Breast epithelium (tissue), 4 donors: Measurements from ENCODE around the gene TUBB2B. TPM values are rescaled to one million over a fixed set of nuclear protein-coding genes. Genes with fewer than 3 reads are reported as not detected.
"Not testable (repeated sequence)": the region's sequence is repeated elsewhere in the genome, so short reads cannot be mapped to it uniquely, and the experiment has no call there.

Experiments used
- DNase-seq, 2 donors: peaks; one replicate each; pipeline ENCODE4 v3.0.0-alpha.2; 2019; ENCODE audit warnings: low spot score in 2 of 2
- H3K27ac ChIP-seq, 2 donors: fragments of 200-600 bp; sonication (generic) in 1 of 2; one replicate each; pipeline ENCODE4 v1.5.1; 2016 to 2019; ENCODE audit warnings: mild to moderate bottlenecking in 1 of 2
- H3K27me3 ChIP-seq, 2 donors: fragments of 200-600 bp; sonication (generic) in 1 of 2; one replicate each; pipeline versions ENCODE4 v1.5.1 to v1.6.0; 2017 to 2019; ENCODE audit warnings: control low read depth in 1 of 2, mild to moderate bottlenecking in 1 of 2
- H3K36me3 ChIP-seq: fragments of 200-600 bp; one replicate; pipeline ENCODE4 v1.5.1; 2019
- H3K4me1 ChIP-seq, 2 donors: fragments of 200-600 bp; sonication (generic); one replicate each; pipeline ENCODE4 v1.5.1; 2016 to 2019; ENCODE audit warnings: control low read depth in 1 of 2
- H3K4me3 ChIP-seq, 3 donors: fragments of 200-600 bp; sonication (generic); 1 replicate in 2 of 3; 2 replicates in 1 of 3; pipeline ENCODE4 v1.5.1; 2016 to 2019; ENCODE audit warnings: mild to moderate bottlenecking in 3 of 3, moderate library complexity in 2 of 3
- H3K9me3 ChIP-seq, 2 donors: fragments of 200-600 bp; sonication (generic) in 1 of 2; one replicate each; pipeline ENCODE4 v1.5.1; 2016 to 2019; ENCODE audit warnings: control low read depth in 1 of 2
- POLR2A ChIP-seq: fragments of 450-650 bp; IDR thresholded peaks from one replicate; pipeline ENCODE4 v1.6.1; 2016; ENCODE audit warnings: antibody characterized with exemption, mild to moderate bottlenecking, moderate library complexity
- POLR2AphosphoS5 ChIP-seq, 3 donors: sonication (generic); formaldehyde crosslinking; IDR thresholded peaks; one replicate each; pipeline ENCODE4 v1.6.1; 2017; ENCODE audit warnings: antibody characterized with exemption in 3 of 3
- intact Hi-C: fragments of 100-400 bp; cut with DNase I; formaldehyde crosslinking; loops from one replicate; pipeline ENCODE4 v1.15.1; 2023; ENCODE audit warnings: low total_unique reads
- total RNA-seq, 3 donors: library from RNA; depleted of rRNA; stranded (reverse); fragments of >200 nt; gene quantifications; one replicate each; pipeline ENCODE4 v1.1.0, GENCODE V29; 2016
- TF ChIP-seq, protein P1 (sequence below), 3 donors: fragments of 450-650 bp; IDR thresholded peaks; one replicate each; pipeline ENCODE4 v1.5.1; 2016 to 2017; ENCODE audit warnings: antibody characterized with exemption in 3 of 3, mild to moderate bottlenecking in 3 of 3, moderate library complexity in 3 of 3

Gene TUBB2B
- total RNA-seq, 3 donors from 2014 or later = 4.2 to 7.5 (median 7.3) TPM

DNA sequence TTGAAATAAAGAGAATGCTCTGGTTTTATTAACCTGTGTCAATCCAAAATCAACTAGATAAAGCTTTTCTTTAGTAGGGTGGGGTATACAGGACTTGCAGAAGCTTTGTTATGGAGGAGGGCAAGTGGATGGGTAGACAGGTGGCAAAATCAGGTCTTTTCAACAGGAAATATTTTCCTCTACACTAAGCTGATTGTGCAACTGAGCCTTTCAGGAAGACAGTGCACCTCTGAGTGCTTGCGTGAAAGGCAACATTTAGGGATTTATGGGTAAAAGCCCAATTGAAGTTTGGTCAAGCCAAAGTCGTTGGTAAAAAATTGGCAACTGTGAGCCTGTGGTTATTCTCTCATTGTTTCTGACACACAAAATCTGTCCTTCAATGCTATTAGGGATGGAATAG is 46.3 kb downstream of the TUBB2B start:
- no peak for DNase-seq
- H3K9me3 ChIP-seq = no peaks in the 10 kb centered on the region
- intact Hi-C loops = no loop called here
- no peaks in the 10 kb centered on the region for H3K36me3 ChIP-seq
- H3K4me3 ChIP-seq = no peak overlapping the region
- no peak overlapping the region for H3K27ac ChIP-seq
- H3K4me1 ChIP-seq = no peaks in the 10 kb centered on the region
- TF ChIP-seq POLR2A = no peak
- TF ChIP-seq, protein P1, sequence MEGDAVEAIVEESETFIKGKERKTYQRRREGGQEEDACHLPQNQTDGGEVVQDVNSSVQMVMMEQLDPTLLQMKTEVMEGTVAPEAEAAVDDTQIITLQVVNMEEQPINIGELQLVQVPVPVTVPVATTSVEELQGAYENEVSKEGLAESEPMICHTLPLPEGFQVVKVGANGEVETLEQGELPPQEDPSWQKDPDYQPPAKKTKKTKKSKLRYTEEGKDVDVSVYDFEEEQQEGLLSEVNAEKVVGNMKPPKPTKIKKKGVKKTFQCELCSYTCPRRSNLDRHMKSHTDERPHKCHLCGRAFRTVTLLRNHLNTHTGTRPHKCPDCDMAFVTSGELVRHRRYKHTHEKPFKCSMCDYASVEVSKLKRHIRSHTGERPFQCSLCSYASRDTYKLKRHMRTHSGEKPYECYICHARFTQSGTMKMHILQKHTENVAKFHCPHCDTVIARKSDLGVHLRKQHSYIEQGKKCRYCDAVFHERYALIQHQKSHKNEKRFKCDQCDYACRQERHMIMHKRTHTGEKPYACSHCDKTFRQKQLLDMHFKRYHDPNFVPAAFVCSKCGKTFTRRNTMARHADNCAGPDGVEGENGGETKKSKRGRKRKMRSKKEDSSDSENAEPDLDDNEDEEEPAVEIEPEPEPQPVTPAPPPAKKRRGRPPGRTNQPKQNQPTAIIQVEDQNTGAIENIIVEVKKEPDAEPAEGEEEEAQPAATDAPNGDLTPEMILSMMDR (IDR thresholded peaks at IDR 0.05) = no peak
- no peak for TF ChIP-seq POLR2AphosphoS5 (IDR thresholded peaks at IDR 0.05)
- no peaks in the 10 kb centered on the region for H3K27me3 ChIP-seq

GRCh38 chr6:3179945-3180344 is 47.5 kb downstream of the TUBB2B start:
- H3K4me3 ChIP-seq = peak overlapping the region in 1 of 3 donors; percentile 18
- not testable (repeated sequence) for H3K27ac ChIP-seq, H3K36me3 ChIP-seq

GRCh38 chr6:3178666-3179065 is 48.8 kb downstream of the TUBB2B start:
- H3K36me3 ChIP-seq, H3K9me3 ChIP-seq, H3K4me1 ChIP-seq, H3K4me3 ChIP-seq, H3K27me3 ChIP-seq, intact Hi-C loops, DNase-seq, H3K27ac ChIP-seq: not testable (repeated sequence)

More at GRCh38 chr6:3179945-3180344, 47.5 kb downstream of the TUBB2B start:
- H3K27me3 ChIP-seq, intact Hi-C loops, H3K9me3 ChIP-seq, H3K4me1 ChIP-seq, DNase-seq: not testable (repeated sequence)

- no peaks in the 10 kb centered on the region for H3K27me3 ChIP-seq
- no peak overlapping the region for H3K27ac ChIP-seq
- H3K9me3 ChIP-seq = no peaks in the 10 kb centered on the region
- no peak overlapping the region for H3K4me3 ChIP-seq
- intact Hi-C loops = no loop called here
- TF ChIP-seq, protein P1 (IDR thresholded peaks at IDR 0.05) = no peak
- TF ChIP-seq POLR2A (no peak), POLR2AphosphoS5 (IDR thresholded peaks at IDR 0.05) (no peak)
- no peaks in the 10 kb centered on the region for H3K4me1 ChIP-seq
- DNase-seq = no peak
- H3K36me3 ChIP-seq = no peaks in the 10 kb centered on the region
These were observed 50.7 kb downstream of the TUBB2B start for GRCh38 chr6:3176562-3177355.

DNA sequence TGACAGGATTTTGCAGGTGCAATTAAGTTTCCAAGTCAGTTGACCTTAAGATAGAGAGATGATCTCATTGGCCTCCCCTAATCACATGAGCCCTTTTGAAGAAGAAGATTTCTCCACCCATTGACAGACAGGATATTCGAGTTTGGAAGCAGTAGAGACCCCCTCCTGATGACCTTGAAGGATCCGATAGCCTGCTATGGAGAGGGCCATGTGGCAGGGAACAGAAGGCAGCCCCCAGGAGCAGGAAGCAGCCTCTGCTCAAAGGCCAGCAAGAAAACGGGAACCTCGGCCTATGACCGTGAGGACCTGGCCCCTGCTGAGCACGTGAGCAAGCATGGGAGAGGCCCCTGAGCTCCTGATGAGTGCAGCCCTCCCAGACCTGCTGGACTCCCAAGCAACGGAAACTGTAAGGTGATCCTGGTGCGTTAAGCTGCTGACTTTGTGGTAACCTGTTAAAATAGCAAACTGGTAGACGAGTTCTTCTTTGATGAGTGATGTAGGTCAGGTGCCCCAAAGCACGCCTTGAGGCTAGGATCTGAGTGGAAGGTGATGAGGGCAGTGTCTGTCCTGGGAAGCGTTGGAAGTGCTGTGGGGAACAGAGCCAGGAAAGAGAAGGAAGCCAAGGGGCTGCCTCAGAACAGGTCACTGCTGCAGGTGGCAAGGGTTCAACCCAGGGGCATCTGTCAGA is 51.6 kb downstream of the TUBB2B start:
- no peaks in the 10 kb centered on the region for H3K27me3 ChIP-seq
- TF ChIP-seq POLR2A (no peak), POLR2AphosphoS5 (IDR thresholded peaks at IDR 0.05) (no peak)
- TF ChIP-seq, protein P1 (IDR thresholded peaks at IDR 0.05) = no peak
- H3K4me3 ChIP-seq = no peak overlapping the region
- no peaks in the 10 kb centered on the region for H3K9me3 ChIP-seq
- intact Hi-C loops = no loop called here
- no peak overlapping the region for H3K27ac ChIP-seq
- H3K36me3 ChIP-seq = no peaks in the 10 kb centered on the region
- no peak for DNase-seq
- no peaks in the 10 kb centered on the region for H3K4me1 ChIP-seq

Other genes starting within 250 kb of the TUBB2B start
- gene NQO2, start 227.8 kb downstream of the TUBB2B start, total RNA-seq = 10 to 100 TPM; 23.6 to 64.6 (median 24.9) TPM
- gene RIPK1, start 159.2 kb downstream of the TUBB2B start, total RNA-seq = 10 to 100 TPM; 23.8 to 38.9 (median 26.2) TPM
- gene BPHL, start 108.9 kb downstream of the TUBB2B start, total RNA-seq = 10 to 100 TPM; 15.4 to 19.4 (median 19.3) TPM
- gene TUBB2A, start 70.1 kb downstream of the TUBB2B start, total RNA-seq = 10 to 100 TPM; 27.8 to 43.6 (median 36.0) TPM
- gene PSMG4, start 31.3 kb upstream of the TUBB2B start, total RNA-seq = 10 to 100 TPM; 24.3 to 26.9 (median 24.6) TPM
- 10 to 100 TPM; 10.9 to 26.3 (median 22.9) TPM for gene SLC22A23, start 229.4 kb upstream of the TUBB2B start, total RNA-seq